C4-2B (cell line): ENCODE measurements around the gene EVX1.

Source experiments
- H3K27ac ChIP-seq: fragments of 450-650 bp; 2 replicates; pipeline ENCODE4 v1.5.1; 2017
- CTCF ChIP-seq: fragments of 450-650 bp; conservative IDR thresholded peaks from 2 replicates; pipeline ENCODE4 v1.5.1; 2017; ENCODE audit warnings: mild to moderate bottlenecking
- ZFX ChIP-seq: fragments of 450-650 bp; IDR thresholded peaks from 2 replicates; pipeline ENCODE4 v1.6.1; 2017

EVX1 gene

GRCh38 chr7:27198138-27198841 lies 44.3 kb upstream of the EVX1 start:
- TF ChIP-seq ZFX (no peak), CTCF (no peak)
- no peak overlapping the region for H3K27ac ChIP-seq

- H3K27ac ChIP-seq, result peak overlapping the region; percentile 29; the same call in 1 of the 2 replicates
- TF ChIP-seq CTCF, result no peak
- no peak for TF ChIP-seq ZFX
Observed at GRCh38 chr7:27198871-27199801, 43.5 kb upstream of the EVX1 start.

GRCh38 chr7:27199849-27200760 lies 42.5 kb upstream of the EVX1 start, which contains the start of gene HOXA13:
Gene HOXA13 (minus strand): TSS chr7:27200091. CDS start chr7:27200077, 14 bp downstream.
- TF ChIP-seq ZFX (no peak), CTCF (no peak)
- H3K27ac ChIP-seq, result peak within 1 kb of the TSS; percentile 29; the same call in 1 of the 2 replicates

- no peak for TF ChIP-seq ZFX
- no peak for TF ChIP-seq CTCF
- H3K27ac ChIP-seq, result no peak overlapping the region
Observed at GRCh38 chr7:27200761-27201579, 41.6 kb upstream of the EVX1 start.

GRCh38 chr7:27201580-27202017 lies 41.0 kb upstream of the EVX1 start:
- TF ChIP-seq CTCF, result no peak
- TF ChIP-seq ZFX, result no peak
- H3K27ac ChIP-seq, result no peak overlapping the region
